Right hindlimb (tissue), 1 donor: ENCODE data around the gene ASPSCR1.

Source experiments
- DNase-seq: peaks from one replicate; pipeline ENCODE4 v3.0.0-alpha.2; 2018

The ASPSCR1 gene

GRCh38 chr17:81977211-81977808 is at the start of gene ASPSCR1:
TSS of gene ASPSCR1 (plus strand) at chr17:81977629. CDS start at chr17:81977647, 18 bp downstream.
- peak; percentile 95 for DNase-seq

GRCh38 chr17:81927653-81928543 is 49.5 kb upstream of the ASPSCR1 start, which contains the start of gene MAFG:
TSS of gene MAFG (minus strand) at chr17:81927735. CDS start at chr17:81923185, 4,550 bp downstream.
- peak; percentile 97 for DNase-seq

- DNase-seq: no peak
Measured at GRCh38 chr17:81928544-81929252, 48.7 kb upstream of the ASPSCR1 start.

GRCh38 chr17:81929253-81930141 is 47.9 kb upstream of the ASPSCR1 start:
- no peak for DNase-seq

- no peak for DNase-seq
Measured at GRCh38 chr17:81930142-81931125, 47.0 kb upstream of the ASPSCR1 start.

- DNase-seq: peak; percentile 25
Measured at GRCh38 chr17:81931189-81931556, 46.3 kb upstream of the ASPSCR1 start.

GRCh38 chr17:81931557-81932332 is 45.7 kb upstream of the ASPSCR1 start:
- DNase-seq: peak; percentile 35

- peak; percentile 19 for DNase-seq
Measured at GRCh38 chr17:81932333-81932983, 45.0 kb upstream of the ASPSCR1 start.

GRCh38 chr17:81933178-81933699 is 44.2 kb upstream of the ASPSCR1 start:
- DNase-seq: no peak

- no peak for DNase-seq
Measured at GRCh38 chr17:81934098-81934757, 43.2 kb upstream of the ASPSCR1 start.

- DNase-seq: no peak
Measured at GRCh38 chr17:81934850-81935708, 42.4 kb upstream of the ASPSCR1 start.

- no peak for DNase-seq
Measured at GRCh38 chr17:81935709-81936084, 41.7 kb upstream of the ASPSCR1 start.

GRCh38 chr17:81939218-81939617 is 38.2 kb upstream of the ASPSCR1 start:
- DNase-seq: peak; percentile 18

GRCh38 chr17:81939881-81940385 is 37.5 kb upstream of the ASPSCR1 start:
- peak; percentile 43 for DNase-seq

GRCh38 chr17:81940538-81941483 is 36.6 kb upstream of the ASPSCR1 start:
- DNase-seq: peak; percentile 19

- DNase-seq: peak; percentile 62
Measured at GRCh38 chr17:81941484-81942166, 35.8 kb upstream of the ASPSCR1 start.
